GM18867 (cell line): ENCODE data around the gene RHOBTB1.
"Not testable (repeated sequence)": the region's sequence is repeated elsewhere in the genome, so short reads cannot be mapped to it uniquely, and the experiment has no call there.

Source experiments
- ATAC-seq: cut with Tn5 transposase; IDR thresholded peaks from one replicate; pipeline ENCODE4 v1.9.1; 2021; ENCODE audit warnings: mild to moderate bottlenecking, moderate library complexity; ENCODE audit not compliant: unreplicated experiment

Gene RHOBTB1

DNA sequence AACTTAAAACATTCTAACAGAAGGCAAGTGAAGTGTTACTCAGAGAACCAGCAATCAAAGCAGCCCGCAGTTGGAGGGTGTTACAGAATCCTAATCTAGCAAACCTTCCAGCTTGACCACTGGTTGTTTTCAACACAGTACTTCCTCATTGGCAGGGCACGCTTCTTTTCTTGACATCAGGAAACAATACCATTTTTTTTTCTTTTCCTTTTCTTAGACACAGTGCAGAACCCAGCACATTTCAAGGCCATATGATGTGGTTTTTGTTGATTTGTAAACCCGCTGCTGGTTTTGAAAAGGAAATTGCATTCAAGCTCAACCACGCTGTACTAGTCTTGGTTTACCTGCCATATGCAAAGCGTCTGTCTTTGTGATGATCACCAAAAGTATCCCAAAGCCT lies 33.4 kb downstream of the RHOBTB1 start:
- ATAC-seq = peak; percentile 84

DNA sequence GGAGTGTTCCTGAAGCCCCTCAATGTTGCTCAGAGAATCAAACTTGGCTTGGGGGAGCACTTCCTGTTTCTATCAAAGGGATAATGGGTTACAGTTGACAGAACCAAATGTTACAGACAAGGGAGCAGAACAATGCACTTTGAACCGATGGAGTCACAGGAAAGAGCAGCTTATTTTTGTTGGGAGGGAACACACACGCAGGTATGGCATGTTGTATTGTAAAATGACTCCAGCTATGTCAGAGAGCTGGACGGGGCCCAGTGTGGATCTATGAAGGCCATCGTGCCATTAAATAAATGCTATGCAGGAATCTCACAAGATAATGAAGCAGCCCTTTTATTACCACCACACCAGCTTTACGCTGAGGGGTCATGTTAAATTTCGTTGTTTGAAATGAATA lies 35.1 kb downstream of the RHOBTB1 start:
- ATAC-seq = no peak

DNA sequence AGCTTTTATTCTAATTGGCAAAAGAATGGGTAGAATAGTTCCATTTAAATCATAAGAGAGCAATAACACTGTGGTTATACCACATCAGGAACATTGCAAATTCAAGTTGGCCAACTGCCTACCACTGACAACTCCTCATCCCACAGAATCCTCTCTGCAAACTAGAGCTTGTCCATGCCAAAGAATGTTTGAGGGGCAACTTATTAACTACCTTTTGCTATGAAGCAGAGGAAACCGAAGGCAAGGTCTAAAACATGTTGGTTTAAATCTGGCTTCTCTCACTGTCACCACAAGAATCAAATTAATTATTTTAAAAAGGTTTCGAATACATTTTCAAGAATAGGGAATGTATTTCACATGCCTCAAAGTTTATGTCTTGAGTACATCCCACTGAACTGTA lies 36.0 kb downstream of the RHOBTB1 start:
- no peak for ATAC-seq

DNA sequence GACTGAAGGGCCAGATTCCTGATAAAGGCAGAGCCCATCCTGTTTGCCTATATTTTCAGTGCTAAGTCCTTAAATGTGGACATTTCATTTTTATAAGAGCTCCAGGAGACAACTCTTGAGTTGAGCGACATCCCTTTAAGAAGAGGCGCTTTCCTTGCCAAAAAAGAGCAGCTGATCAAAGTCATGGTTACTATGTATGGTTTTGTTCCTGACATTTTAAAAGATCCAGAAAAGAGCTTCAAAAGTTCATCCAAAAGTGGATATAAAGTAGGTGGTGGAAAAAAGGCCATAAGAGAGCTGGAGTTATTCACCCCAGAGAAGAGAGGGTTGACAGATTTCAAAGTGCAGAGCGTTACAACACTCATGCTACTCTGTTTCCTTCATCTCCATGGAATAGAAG lies 36.7 kb downstream of the RHOBTB1 start:
- ATAC-seq = no peak

DNA sequence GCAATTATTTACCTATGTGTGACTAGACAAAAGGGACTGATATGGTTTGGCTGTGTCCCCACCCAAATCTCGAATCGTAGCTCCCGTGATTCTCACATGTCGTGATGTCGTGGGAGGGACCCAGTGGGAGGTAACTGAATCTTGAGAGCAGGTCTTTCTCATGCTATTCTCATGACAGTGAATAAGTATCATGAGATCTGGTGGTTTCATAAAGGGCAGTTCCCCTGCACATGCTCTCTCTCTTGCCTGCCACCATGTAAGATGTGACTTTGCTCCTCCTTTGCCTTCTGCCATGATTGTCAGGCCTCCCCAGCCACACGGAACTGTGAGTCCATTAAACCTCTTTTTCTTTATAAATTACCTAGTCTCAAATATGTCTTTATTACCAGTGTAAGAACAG lies 37.2 kb downstream of the RHOBTB1 start:
- ATAC-seq = not testable (repeated sequence)

DNA sequence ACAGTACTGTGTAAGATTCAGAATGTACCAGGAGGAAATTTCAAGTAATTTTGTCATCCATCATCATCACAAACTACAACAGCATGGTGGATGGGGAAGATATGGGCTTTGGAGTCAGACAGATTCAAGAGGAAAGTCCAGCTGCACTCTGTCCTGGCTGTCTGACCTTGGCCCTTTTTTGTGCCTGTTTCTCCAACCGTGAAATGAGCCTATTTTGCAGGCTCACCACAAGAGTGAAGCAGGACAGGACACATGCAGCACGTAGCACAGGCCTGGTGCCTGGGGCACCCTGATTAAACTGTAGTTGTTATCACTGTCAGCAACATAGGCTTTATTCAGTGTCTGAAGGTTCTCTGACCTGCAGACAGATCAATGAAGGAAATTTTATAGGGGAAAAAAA lies 37.6 kb downstream of the RHOBTB1 start:
- ATAC-seq = no peak

DNA sequence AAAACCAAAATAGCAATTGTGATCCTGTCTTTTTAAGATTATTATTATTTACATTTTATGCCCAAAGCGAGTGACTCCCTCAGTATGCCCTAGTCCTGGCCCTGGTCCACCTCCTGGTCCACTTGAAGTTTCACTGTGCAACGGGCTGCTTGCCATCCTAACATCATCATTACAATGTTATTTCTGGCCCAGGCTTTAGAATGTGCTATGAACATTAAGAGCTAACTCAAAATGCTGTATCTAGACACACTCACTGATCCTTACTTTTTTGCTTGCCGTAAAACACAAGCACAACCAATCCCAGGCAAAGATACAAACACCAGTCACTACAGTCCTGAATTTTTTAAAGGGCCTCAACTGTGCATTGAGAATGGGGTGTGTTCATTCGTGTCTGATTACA lies 38.4 kb downstream of the RHOBTB1 start:
- ATAC-seq = no peak

DNA sequence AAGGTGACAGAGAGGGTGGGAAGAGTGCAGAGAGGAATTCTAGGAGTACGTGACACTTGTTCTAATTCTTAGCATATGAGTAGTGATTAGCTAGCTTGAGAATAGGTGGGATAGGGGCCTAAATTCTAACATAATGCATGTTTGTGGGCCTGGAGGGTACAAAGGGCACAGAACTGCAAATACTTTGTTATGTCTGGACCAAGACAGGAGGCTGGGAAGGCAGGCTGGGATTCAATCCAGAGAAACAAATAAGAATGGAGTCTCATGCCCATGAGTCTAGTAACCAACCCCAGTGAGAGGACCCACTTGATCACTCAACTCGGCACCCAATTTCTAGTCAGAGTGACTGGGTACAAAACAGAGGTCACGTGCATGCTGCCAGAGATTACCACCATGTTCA lies 40.9 kb downstream of the RHOBTB1 start:
- ATAC-seq = no peak

DNA sequence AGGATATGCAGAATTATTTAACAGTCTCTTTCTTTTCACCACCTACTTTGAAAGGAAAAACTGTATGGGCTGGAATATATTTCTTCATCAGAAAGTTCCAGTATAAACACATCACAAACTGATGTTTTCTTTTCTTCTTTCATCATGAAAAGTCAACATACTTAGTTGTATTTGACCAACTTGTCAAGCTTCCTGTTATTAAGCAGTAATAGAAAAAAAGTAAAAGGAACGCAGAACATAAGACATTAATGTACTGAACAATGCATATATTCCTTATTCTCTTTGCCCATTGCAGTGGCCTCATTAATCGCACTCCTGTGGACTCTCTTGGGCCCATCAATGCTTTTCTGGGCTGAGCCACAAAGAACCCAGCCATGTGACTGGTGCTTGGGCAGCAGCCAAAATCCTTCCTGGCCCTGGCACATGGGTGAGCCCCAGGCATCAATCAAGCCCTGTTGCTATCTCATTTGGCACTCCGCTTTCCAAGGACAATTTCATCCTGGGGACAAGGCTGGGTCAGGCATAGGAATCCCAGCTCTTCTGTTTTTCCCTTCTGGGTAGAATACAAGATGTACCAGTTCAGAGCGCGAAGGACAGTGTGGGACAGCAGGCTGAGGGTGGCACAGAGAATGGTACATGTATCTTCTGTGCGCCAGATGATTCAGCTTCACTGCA lies 42.3 kb downstream of the RHOBTB1 start:
- ATAC-seq = no peak

DNA sequence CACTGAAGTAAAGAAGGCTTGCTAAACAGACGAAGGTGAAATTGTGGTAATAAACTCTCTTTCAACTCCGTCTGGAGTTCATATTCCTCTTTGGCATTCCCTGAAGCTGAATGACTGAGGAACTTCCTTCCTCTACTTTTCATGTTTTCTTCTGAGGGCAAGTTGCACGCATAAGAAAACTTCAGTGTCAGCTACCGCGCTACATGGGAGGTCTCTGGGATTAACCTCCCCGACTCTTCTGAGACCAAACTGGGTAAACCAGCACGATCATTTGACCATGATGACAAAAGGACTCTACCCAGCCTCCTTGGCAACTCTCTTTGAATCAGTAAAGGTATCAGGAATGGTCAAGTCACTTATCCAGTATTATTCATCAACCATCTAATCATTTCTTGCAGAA lies 44.7 kb downstream of the RHOBTB1 start:
- no peak for ATAC-seq

DNA sequence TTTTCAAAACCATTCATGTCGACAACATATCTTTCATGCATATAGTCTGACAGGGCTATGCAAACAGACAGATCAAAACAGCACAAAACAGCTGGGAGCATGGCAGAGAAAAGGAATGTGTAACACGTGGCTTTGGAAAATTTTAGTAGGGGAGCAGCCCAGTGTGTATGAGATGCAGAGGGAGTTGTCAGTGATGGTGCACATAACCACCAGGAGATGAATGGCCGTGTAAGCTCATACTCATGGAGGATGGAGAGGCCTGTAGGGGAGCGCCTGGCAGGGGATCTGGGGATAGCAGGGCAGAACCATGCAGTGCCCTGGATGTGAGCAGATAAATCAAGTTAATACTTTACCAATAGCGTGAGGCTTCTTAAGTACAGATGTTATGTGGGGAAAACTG lies 45.7 kb downstream of the RHOBTB1 start:
- no peak for ATAC-seq

DNA sequence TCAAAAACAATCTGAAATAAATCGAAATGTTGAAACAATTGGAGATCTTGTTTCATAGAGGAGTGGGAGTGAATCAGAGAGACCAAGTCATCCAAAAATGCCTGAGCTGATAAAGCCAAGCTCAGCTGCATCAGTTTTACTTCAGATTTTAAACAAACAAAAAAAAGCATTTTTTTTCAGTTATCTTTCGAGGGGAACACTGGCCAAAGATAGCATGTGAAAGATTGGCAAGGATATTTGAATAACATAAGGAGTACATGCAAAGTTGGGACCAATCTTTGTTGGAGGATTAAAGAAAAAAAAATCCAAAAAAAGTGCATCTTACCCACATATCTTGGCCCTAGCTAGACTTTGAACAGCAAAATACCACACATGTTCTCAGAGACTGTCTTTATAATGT lies 47.2 kb downstream of the RHOBTB1 start:
- no peak for ATAC-seq

DNA sequence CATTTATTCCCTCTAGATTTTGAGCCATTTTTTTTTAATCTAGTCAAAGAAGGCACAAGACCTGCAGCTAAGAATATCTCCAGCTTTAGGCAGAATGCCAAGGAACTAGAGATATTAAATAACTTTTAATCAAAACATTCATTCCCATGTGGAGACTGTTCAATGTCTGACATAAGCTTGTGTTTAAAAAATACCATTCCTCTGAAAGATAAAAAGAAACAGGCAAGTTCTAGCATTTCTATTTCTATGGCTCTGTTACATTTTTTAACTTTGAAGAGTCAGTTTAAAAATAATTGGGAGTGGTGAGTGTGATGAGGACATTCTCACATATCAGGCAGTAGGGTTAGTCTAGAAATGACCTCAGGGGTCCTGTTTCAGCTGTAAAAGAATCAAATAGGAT lies 48.0 kb downstream of the RHOBTB1 start:
- ATAC-seq = no peak

DNA sequence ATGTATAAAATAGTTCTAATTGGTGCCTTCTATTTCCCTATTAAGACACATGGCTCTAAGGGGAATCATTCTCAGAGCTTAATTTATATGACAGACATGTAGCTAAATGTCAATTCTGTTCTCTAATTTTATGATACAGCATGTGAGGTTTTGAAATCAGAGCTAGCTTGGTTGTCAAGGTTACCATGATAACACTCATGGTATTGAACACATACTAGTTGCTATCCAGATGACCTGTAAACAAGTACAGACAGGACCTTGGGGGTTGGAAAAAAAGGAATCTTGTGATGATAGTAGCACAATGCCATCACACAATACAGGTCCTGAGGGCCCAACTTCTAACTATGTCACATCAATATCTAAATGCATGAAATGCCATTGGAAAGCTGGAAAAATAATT lies 49.2 kb downstream of the RHOBTB1 start:
- no peak for ATAC-seq

DNA sequence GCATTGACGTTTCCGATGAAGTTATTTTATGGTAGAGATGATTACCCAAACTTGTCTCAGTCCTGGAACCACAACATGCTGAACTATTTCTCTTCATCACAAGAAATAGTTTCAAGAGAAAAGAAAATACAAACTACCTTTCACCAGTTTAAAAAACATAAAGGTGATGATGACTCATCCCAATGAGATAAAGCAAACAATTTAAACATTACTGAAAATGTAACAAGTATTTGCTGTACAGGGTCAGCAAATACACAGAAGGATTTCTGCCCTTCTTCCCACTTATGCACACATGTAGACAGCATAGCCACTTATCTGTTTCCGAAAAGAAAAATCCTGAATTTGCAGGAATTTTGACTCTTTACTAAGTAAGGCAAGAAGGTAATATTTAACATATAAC lies 50.8 kb downstream of the RHOBTB1 start:
- ATAC-seq = no peak

DNA sequence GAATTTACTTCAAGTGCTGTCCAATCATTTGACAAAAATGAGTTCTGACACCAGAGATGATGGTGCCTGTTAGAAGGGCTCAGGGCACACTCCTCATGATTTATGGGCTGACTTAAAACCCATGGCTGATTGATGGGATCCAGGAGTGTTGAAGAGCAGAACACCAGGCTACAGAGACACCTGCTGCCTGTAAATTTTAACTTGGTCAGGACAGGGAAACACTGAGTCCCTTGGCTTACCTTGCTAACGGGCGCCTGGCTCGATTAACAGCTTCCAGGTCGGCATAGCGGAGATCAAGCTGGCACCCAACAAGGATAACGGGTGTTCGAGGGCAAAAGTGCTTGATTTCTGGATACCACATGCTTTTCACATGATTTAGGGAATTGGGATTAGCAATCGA lies 51.4 kb downstream of the RHOBTB1 start:
- no peak for ATAC-seq

DNA sequence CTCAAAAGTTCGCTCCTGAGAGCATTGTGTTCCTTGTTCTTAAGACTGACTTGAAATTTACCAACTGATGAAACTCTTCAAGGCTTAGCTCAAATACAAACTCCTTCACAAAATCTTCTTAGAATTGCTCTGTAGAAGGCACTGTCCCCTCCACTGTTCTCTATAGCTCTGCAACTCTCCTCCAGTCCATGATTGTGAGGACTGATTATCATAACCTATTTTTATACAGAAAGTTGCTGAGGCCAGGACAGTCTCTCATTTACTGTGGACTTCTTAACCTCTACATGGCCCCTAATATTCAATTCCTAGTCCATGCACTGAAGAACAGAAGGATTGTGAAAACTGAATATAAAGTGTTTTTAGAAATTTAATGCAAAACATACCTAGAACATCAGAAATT lies 53.2 kb downstream of the RHOBTB1 start:
- ATAC-seq = no peak

DNA sequence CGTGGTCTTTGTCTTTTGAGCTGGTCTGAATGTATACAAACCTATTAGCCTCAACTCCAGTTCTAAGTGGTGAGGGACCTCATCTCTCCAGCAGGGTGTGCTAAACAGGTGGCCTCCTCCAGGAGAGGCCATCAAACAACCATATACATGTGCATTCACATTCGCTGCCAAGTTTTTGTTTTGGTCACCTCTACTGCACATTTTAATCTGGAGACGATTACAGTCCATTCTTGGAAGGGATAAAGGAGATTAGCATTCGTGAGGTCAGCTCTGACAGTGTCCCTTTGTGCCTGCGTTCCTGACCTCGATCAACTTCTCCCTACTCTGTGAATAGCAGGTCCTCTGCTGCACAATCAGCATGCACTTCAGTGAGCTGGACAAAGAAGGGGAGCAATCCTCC lies 60.8 kb downstream of the RHOBTB1 start:
- ATAC-seq = peak; percentile 85

DNA sequence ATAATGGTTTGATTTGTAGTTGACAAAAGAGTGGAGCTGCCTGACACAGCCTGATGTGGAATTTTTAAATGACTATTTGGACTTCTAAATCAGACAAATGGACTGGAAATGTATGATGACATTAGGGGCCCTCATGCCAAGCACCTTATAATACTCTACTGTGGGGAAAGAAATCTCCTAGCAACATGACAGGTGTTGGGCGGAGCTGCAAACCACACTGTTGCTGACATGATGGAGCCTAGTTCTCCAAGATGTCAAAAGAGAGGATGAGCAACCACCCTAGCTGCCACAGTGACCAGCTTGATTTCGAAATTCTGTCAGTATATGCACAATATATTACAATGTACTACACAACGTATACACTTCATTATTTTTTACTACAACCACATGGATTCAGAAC lies 65.8 kb downstream of the RHOBTB1 start:
- ATAC-seq = no peak

DNA sequence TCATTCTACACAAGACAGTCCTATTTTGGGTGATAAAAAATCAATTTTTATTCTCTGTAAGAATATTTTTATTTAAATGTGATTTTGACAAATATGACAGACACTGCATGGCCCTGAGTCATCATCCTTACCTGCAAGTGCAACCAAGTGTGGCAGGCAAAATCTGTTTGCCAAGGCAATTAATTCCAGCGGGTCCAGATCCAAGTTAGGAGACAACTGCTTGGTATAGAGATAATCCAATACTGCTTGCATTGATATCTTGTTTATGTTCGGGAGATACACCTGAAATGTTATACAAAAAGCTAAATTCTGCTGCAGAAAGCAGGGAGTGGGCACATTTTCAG lies 66.2 kb downstream of the RHOBTB1 start:
- ATAC-seq = no peak

DNA sequence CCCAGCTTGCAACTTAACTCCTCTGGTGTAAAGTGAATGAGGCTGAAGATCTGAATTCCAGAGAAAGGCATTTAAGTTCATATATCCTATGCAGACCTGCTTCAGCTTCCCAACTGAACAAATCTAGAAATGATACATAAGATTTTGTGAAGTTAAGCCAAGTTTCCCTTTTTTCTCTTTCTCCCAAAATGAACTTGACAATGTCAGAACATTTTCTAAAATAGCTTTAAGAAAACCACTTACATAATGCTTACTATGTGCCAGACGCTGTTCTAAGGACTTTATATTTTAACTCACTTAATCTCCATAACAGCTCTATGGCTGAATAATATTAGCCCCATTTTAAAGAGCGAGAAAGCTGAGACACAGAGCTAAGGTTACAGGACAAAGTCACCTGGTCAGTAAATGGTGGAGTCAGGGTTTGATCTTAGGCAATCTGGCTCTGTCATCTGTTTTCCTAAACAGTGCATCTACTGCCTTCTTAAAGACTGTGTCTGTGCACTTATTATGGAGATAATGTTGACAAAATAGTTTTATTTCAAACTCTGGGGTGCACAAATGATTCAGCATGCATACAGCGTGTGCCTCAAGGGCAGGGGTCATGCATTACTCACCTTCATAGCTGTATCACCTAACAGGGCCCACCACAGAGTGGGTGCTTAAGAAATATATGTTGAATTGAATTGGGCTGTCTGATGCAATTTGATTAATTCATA lies 66.8 kb downstream of the RHOBTB1 start:
- ATAC-seq = no peak

DNA sequence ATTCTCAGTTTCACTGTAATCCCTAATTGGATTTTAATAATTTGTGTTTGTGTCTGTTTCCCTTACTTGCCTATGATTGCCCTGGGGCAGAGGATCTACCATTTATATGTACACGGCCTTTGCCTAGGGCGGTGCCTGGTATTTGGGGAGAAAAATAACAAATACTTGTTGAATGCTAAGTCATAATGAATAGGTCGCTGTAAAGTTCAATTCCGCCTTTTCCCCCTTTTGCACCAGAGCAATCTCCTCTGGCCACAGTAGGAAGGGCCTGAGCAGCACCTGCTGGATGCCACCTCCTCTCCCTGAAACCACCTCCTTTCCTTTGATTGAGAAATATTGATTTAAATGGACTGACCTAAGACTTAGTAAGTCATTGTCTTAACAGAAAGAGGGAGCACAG lies 70.2 kb downstream of the RHOBTB1 start:
- ATAC-seq = no peak

DNA sequence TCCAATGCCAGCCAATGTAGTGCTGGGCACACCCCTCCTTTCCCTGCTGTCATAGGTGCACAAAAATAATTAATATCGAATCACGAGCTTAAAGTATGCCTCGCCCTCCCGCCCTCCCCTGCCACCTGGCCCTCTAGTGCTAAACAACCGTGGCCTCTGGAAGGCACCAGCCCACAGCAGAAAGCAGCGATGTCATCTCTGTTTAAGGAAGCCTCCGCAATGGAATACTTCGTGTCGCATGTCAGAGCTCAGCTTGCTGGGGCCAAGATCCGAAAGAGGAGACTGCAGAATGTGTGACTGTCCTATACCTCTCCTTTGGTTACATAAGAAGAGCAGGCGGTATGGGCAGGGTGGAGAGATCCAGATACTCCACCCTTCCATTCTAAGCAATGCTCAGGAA lies 71.5 kb downstream of the RHOBTB1 start:
- no peak for ATAC-seq
